Measurements from ENCODE around the gene RAMACL. TPM values are rescaled to one million over a fixed set of nuclear protein-coding genes. Genes with fewer than 3 reads are reported as not detected.

The RAMACL gene
- total RNA-seq, 1 experiment from 2014 or later: 0.15 TPM

DNA sequence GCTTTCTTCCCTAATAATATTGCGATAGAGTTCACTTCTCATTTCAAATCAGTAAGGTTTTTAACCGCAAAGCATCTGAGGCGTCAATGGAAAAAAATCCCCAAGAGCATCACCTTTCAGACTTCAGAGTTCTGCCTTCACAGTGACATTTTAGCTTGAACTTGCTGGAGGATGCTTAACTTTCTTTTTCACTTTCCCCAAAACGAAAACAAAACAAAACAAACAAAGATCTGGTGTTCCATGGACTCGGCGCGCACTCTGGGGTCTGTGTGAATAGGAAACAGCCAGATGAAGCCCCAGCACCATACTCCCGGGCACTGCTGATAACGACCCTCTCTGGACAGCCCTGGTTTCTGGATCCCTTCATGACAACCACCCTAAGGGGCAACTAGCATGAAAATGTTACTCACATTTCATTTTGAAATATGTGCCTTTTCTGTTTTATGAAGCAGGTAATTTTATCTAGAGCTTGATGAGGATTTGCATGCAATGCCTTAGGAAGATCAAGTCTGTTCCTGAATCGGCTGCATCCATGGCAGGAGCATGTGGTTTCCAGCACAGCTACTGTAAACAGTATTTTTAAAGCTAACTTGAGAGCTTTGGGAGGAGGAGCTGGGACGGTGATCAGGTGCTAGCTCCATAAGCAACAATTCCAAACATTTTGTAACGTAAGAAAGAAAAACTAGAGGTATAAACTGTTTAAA, 44.5 kb downstream of the RAMACL start:
- H3K4me3 ChIP-seq (replicated peaks in 1 of 2; ENCODE audit: low read depth in 1 of 2, low read length in 2 of 2): no peak overlapping the region
- peaks cover 5 to 16% of the 10 kb centered on the region in 2 experiments; a peak in 3 of 4 replicates for H3K4me1 ChIP-seq (ENCODE audit: control insufficient read depth in 1 of 2, insufficient read depth in 2 of 2, low read length in 2 of 2)
- ChIA-PET CTCF (interaction anchor here (1.1 kb wide), 1 partner anchor 30 kb away, joined by 3 read pairs; no protein-coding TSS in a partner anchor), POLR2A (no interaction called here), RAD21 (ENCODE audit: low non-redundant PET in 1 of 2, low total read pairs in 2 of 2, uncharacterized antibody in 2 of 2, unreplicated experiment in 2 of 2) (interaction anchor here in 1 of 2 experiments (0.6 kb wide), 1 partner anchor 407 kb away, joined by 3 read pairs; no protein-coding TSS in a partner anchor)
- no peaks in the 10 kb centered on the region for H3K79me2 ChIP-seq (ENCODE audit: insufficient read depth, low read length)
- intact Hi-C loops (cut with micrococcal nuclease): no loop called here
- no peaks in the 10 kb centered on the region for H3K9me3 ChIP-seq (ENCODE audit: control insufficient read depth in 1 of 2, insufficient read depth in 1 of 2, low read depth in 1 of 2, low read length in 2 of 2)
- no peak overlapping the region for H3K27ac ChIP-seq (ENCODE audit: low read depth, low read length)
- DNase-seq (ENCODE audit: low read depth, low spot score) (no peak), ATAC-seq (no peak)
- H3K9me2 ChIP-seq (ENCODE audit: insufficient read depth): no peaks in the 10 kb centered on the region
- BruUV-seq (replicated peaks): no TSS peak
- no peak overlapping the region for H3K9ac ChIP-seq (ENCODE audit: low read length)
- H3K27me3 ChIP-seq (ENCODE audit: insufficient read depth, low read length): no peaks in the 10 kb centered on the region
- no peak overlapping the region for H2AFZ ChIP-seq (ENCODE audit: low read depth, low read length, poor library complexity, severe bottlenecking)
- no peaks in the 10 kb centered on the region for H3K36me3 ChIP-seq (ENCODE audit: control insufficient read depth in 1 of 2, insufficient read depth in 2 of 2, low read length in 2 of 2)
- H3K4me2 ChIP-seq (ENCODE audit: low read length): no peak overlapping the region
- TF ChIP-seq POLR2AphosphoS5 (IDR thresholded peaks at IDR 0.05; ENCODE audit: low read depth, low read length) (no peak), ZNF274 (IDR thresholded peaks at IDR 0.05; ENCODE audit: low read depth, low read length) (no peak), EGR1 (IDR thresholded peaks at IDR 0.05; ENCODE audit: low read depth) (no peak), ELF1 (IDR thresholded peaks at IDR 0.05; ENCODE audit: borderline replicate concordance, low read depth) (no peak), POLR2A (IDR thresholded peaks at IDR 0.05; ENCODE audit: borderline replicate concordance, extremely low read depth, insufficient read depth, insufficient read length) (no peak), RAD21 (IDR thresholded peaks at IDR 0.05; ENCODE audit: low read depth) (no peak), YY1 (IDR thresholded peaks at IDR 0.05; ENCODE audit: extremely low read depth, insufficient replicate concordance, low read depth, low read length) (no peak), TCF7L2 (IDR thresholded peaks at IDR 0.05; ENCODE audit: borderline replicate concordance, extremely low read depth, insufficient read depth, insufficient read length) (no peak), ZFX (IDR thresholded peaks at IDR 0.05) (no peak)
- TF ChIP-seq, protein P1, sequence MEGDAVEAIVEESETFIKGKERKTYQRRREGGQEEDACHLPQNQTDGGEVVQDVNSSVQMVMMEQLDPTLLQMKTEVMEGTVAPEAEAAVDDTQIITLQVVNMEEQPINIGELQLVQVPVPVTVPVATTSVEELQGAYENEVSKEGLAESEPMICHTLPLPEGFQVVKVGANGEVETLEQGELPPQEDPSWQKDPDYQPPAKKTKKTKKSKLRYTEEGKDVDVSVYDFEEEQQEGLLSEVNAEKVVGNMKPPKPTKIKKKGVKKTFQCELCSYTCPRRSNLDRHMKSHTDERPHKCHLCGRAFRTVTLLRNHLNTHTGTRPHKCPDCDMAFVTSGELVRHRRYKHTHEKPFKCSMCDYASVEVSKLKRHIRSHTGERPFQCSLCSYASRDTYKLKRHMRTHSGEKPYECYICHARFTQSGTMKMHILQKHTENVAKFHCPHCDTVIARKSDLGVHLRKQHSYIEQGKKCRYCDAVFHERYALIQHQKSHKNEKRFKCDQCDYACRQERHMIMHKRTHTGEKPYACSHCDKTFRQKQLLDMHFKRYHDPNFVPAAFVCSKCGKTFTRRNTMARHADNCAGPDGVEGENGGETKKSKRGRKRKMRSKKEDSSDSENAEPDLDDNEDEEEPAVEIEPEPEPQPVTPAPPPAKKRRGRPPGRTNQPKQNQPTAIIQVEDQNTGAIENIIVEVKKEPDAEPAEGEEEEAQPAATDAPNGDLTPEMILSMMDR (IDR thresholded peaks at IDR 0.05 in 2 of 3, conservative IDR thresholded peaks at IDR 0.05 in 1 of 3; ENCODE audit: borderline replicate concordance in 1 of 3, insufficient read depth in 1 of 3, low read depth in 2 of 3, low read length in 2 of 3): no peak
- TF ChIP-seq, protein P2, sequence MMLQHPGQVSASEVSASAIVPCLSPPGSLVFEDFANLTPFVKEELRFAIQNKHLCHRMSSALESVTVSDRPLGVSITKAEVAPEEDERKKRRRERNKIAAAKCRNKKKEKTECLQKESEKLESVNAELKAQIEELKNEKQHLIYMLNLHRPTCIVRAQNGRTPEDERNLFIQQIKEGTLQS (IDR thresholded peaks at IDR 0.05): no peak
- no peaks in the 10 kb centered on the region for H4K20me1 ChIP-seq (ENCODE audit: insufficient read depth)

All from HCT116 (cell line).